GM06990 (cell line): ENCODE measurements around the gene PLA2G6.

ENCODE experiments used
- DNase-seq: peaks from one replicate; pipeline ENCODE4 v3.0.0-alpha.2; 2011; ENCODE audit not compliant: insufficient read length; ENCODE audit errors: extremely low read depth
- H3K27me3 ChIP-seq: replicated peaks from 2 replicates; pipeline ENCODE4 v1.6.0; 2011; ENCODE audit warnings: low read length; ENCODE audit not compliant: control insufficient read depth, insufficient read depth
- H3K36me3 ChIP-seq: 2 replicates; pipeline ENCODE4 v1.5.1; 2011; ENCODE audit warnings: low read length; ENCODE audit not compliant: control insufficient read depth, insufficient read depth
- H3K4me3 ChIP-seq: replicated peaks from 2 replicates; pipeline ENCODE4 v1.5.1; 2011; ENCODE audit warnings: low read depth, mild to moderate bottlenecking, control low read depth, low read length
- CTCF ChIP-seq: IDR thresholded peaks from 2 replicates; pipeline ENCODE4 v1.5.1; 2011; ENCODE audit warnings: low read length, control low read depth, mild to moderate bottlenecking, inconsistent platforms; ENCODE audit not compliant: insufficient read depth, poor library complexity, severe bottlenecking

The PLA2G6 gene

GRCh38 chr22:38083931-38084631 is 97.5 kb downstream of the PLA2G6 start, which contains the start of gene SLC16A8:
TSS of gene SLC16A8 (minus strand) at chr22:38084184. CDS start at chr22:38082873, 1,311 bp downstream.
- no peak for DNase-seq
- no peaks in the 10 kb centered on the region; the same call in 1 of the 2 replicates for H3K27me3 ChIP-seq

DNA sequence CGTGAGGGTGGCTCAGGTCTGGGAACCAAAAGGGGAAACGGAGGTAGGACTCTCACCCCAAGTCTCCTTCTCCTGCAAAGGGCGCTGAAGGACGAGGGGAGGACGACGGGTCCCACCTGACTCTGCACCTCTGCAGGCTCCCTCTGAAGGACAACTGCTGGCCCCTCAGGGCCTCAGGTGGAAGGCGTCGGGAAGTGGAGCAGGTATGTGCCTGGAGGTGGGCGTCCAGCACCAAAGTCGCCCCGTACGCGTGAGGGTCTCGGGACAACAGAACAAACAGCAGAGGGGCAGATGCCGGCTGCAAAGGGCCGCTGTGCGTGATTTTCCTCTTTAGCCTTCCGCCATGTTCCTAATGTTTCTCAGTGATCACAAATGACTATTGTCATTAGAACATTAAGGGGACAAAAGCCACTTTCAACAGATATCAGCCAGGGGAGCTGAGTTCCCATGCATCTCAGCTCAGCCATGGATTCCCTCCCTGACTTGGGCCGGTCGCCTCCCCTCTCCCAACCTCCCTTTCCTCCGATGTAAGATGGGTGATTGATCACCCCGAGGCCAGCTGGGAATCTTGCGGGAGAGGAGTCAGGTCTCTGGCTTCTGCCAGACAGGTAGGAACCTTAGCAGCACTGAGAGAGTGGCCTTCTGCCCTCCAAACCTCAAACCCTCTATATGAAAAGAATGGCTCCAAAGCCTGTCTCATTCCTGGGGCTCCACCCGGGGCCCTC is 98.5 kb downstream of the PLA2G6 start:
- Histone ChIP-seq H3K27me3 (no peaks in the 10 kb centered on the region; the same call in 1 of the 2 replicates), H3K36me3 (no peaks in the 10 kb centered on the region), H3K4me3 (no peak overlapping the region)
- TF ChIP-seq CTCF = no peak
- no peak for DNase-seq

More at GRCh38 chr22:38083931-38084631, 97.5 kb downstream of the PLA2G6 start, which contains the start of gene SLC16A8:
- Histone ChIP-seq H3K4me3 (no peak within 1 kb of the TSS), H3K36me3 (no peaks in the 10 kb centered on the region)
- no peak for TF ChIP-seq CTCF

DNA sequence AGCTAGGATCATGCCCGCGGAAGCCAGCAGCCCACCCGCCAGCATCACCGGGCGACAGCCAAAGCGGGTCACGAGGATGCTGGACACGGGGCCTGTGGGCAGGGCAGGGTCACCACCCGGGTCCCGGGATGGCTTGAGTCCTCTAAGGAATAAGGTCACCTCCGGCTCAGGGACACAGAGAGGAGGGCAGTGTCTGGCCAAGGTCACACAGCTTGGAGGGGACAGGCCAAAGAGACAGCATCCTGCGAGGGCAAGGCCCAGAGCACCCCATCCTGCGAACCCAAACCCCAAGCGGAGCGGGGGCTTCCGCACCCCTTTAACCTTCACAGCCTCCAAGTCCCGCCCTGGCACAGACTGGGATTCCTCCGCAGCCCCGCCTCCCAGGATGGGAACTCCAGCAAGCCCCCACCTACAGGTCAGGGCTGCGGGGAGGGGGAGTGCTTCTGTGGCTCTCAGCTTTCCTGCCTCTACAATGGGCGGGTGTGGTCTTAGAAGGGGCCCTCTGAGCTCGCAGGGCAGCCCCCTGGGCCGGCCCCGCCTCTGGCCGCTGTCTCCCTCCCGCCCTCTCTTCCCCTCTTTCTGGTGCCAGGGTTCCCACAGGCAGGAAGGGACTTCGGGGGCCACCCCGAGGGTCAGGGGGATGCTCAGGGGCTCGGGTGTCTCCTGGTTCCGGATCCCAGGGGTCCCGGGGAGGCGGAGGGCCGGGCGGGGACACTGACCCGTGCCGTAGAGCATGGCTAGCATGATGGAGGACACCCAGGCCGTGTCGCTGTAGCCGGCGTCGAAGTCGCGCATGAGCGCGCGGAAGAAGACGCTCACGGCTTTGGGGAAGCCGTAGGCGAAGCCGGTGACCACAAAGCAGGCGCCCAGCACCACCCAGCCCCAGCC is 99.4 kb downstream of the PLA2G6 start:
- TF ChIP-seq CTCF = no peak
- Histone ChIP-seq H3K27me3 (no peaks in the 10 kb centered on the region; the same call in 1 of the 2 replicates), H3K4me3 (no peak overlapping the region), H3K36me3 (no peaks in the 10 kb centered on the region)
- no peak for DNase-seq

DNA sequence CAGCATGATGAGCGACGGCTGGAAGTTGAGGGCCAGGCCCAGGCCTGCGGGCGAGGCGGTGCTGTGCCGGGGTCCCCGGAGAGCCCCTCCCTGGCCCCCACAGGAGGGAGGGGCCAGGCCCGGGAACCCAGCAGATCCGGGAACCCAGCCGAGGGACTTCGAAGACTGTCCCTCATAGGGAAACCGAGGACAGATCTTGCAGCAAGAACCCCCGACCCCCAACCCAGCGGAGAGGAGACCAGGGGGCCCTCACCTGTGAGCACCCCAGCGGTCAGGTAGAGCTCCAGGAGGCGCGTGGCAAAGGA is 100.0 kb downstream of the PLA2G6 start:
- Histone ChIP-seq H3K36me3 (no peaks in the 10 kb centered on the region), H3K27me3 (no peaks in the 10 kb centered on the region; the same call in 1 of the 2 replicates), H3K4me3 (no peak overlapping the region)
- TF ChIP-seq CTCF = no peak
- no peak for DNase-seq

GRCh38 chr22:38080850-38081635 is 100.6 kb downstream of the PLA2G6 start:
- TF ChIP-seq CTCF = no peak
- H3K36me3 ChIP-seq = no peaks in the 10 kb centered on the region
- no peaks in the 10 kb centered on the region; the same call in 1 of the 2 replicates for H3K27me3 ChIP-seq
- no peak for DNase-seq
- no peak overlapping the region for H3K4me3 ChIP-seq
